H1 (cell line): ENCODE data around the gene C1GALT1. TPM values are rescaled to one million over a fixed set of nuclear protein-coding genes. Genes with fewer than 3 reads are reported as not detected.

Source experiments
- ATF3 ChIP-seq: IDR thresholded peaks from 2 replicates; pipeline ENCODE4 v1.6.1; 2011; ENCODE audit warnings: low read depth, mild to moderate bottlenecking, low read length; ENCODE audit not compliant: insufficient read depth
- CHD2 ChIP-seq: IDR thresholded peaks from 2 replicates; pipeline ENCODE4 v1.6.1; 2012; ENCODE audit warnings: low read length, improper control_type of control experiment
- ZNF274 ChIP-seq: IDR thresholded peaks from 2 replicates; pipeline ENCODE4 v1.7.0; 2012; ENCODE audit warnings: low read length, borderline replicate concordance; ENCODE audit errors: extremely low read depth
- polyA plus RNA-seq, 7 experiments: library from polyadenylated mRNA; depleted of rRNA in 3 of 7; stranded (reverse) in 5 of 7; unstranded in 2 of 7; fragments of >200 nt in 5 of 7; fragments of 200-250 nt in 2 of 7; gene quantifications; 1 replicate in 5 of 7; 2 replicates in 1 of 7; 4 replicates in 1 of 7; pipeline versions ENCODE4 v1.2.1 to v1.2.3, GENCODE V29; 2011 to 2013; ENCODE audit warnings: missing spikeins in 2 of 7, mixed read lengths in 2 of 7
- total RNA-seq: library from RNA; stranded (reverse); fragmentation: NEBNext Ultra II Directional; extraction: Animal tissue kit (Norgen Biotek cat#: 25700); gene quantifications from 2 replicates; pipeline ENCODE4 v1.2.1, GENCODE V29; 2021

Gene C1GALT1
- total and polyA plus RNA-seq, 2 of the 8 experiments (the other 6 are each of a cell fraction or from before 2014, with no cell fraction given) = 18.7 to 94.2 TPM

GRCh38 chr7:7263297-7264230 lies 81.2 kb downstream of the C1GALT1 start (continued):
- TF ChIP-seq CHD2 = no peak
- TF ChIP-seq ATF3 = no peak
- TF ChIP-seq ZNF274 = no peak
